NCI-H1105 treated with DMSO at 0.1 percent for 48 hours (cell line): Measurements from ENCODE around the gene C1QTNF9.
"Not testable (repeated sequence)": the region's sequence is repeated elsewhere in the genome, so short reads cannot be mapped to it uniquely, and the experiment has no call there.

Source experiments
- DNase-seq: peaks from one replicate; lab custom pipeline; 2025; lab: John Stamatoyannopoulos, UW

C1QTNF9 gene, protein sequence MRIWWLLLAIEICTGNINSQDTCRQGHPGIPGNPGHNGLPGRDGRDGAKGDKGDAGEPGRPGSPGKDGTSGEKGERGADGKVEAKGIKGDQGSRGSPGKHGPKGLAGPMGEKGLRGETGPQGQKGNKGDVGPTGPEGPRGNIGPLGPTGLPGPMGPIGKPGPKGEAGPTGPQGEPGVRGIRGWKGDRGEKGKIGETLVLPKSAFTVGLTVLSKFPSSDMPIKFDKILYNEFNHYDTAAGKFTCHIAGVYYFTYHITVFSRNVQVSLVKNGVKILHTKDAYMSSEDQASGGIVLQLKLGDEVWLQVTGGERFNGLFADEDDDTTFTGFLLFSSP

DNA sequence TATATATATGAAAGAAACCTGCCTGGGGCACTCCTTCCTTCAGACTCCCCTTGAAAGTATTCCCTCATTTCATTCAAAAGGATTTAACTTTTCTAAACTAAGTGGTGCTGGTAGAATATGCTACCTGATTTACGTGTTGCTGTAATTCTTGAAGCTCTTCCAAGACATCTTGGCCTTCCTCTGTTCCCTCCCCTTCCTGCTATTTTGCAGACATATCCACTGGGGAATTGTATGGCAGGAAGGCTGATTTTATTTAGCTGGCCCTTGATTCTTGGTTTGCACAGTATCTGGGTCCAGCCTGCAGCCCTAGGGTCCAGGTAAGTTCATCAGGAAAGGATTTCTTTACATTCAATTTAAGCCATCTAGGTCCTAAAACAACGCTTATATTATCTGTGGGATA lies at the start of gene C1QTNF9:
Gene C1QTNF9 (plus strand): TSS at position 281 of the 400 bp plus-strand sequence. CDS start 6,424 bp downstream, outside the sequence.
- not testable (repeated sequence) for DNase-seq

DNA sequence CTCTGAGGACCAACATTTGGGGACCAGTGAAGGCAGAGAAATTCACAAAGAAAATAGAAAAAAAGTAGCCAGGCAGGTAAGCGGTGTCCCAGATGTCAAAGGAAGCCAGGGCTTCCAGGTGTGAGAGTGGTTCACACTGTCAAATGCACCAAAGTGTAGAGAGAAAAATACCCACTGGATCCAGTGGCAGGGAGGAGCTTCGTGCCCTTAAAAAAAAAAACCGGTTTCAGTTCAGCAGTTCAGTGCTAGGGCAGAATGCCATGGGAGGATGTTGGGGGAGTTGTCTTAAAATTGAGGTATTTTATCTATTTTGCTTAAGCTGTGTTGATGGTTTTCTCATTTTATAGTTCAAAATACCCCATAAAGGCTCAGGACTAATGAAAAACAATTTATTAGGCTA lies 47.8 kb upstream of the C1QTNF9 start:
- DNase-seq = no peak

DNA sequence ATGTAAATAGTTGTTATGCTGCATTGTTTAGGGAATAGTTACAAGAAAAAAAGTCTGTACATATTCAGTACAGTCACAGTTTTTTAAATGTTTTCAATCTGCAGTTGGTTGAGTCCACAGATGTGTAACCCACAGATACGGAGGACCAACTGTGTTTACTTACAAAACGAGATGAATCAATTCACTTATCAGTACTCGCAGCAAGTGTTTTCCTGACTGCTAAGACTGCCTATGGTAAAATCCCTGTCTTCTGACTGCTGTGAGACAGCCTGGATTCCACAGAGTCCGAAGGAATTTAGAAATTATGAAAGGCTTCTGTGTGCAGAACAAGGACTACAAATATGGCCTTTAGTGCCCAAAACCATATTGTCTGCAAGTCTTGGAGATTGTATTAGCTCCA lies 45.7 kb upstream of the C1QTNF9 start:
- no peak for DNase-seq

DNA sequence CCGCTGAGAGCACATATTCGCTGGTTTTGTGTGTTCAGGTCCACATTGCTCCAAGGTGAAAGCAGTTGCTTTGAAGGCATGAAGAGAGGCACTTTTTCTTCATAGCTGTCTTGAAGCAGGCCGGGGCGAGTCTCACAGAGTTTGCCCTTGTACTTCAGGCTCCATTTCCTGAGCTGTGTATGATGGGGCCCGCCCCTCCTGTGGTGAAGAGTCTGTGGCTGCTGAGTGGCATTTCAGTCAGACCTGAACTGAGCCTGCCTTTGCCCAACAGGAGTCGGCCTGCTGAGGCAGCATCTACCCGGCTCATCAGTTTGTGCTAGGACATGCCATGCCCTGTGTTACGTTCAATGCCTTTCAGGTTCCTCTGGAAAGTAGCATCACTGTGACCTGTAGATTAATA lies 44.4 kb upstream of the C1QTNF9 start:
- DNase-seq = no peak

DNA sequence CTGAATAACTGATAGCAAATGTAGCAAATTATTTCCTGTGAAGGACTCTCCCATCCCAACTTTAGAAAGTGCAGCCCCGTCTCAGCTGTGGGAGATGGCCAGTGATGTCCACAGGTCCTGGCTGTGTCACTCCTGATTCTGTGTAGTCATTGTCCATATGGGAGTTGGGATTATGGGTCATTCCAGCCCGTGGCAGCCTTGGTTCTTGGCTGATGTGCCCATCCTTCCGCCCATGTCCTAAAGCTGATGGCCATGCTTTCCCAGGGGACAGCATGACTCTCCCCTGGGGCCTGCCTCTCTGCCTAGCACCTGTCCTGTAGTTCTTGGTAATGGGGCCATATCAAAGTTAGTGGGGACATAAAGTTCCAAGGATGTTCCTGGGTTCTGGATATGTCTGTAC lies 43.9 kb upstream of the C1QTNF9 start:
- no peak for DNase-seq

DNA sequence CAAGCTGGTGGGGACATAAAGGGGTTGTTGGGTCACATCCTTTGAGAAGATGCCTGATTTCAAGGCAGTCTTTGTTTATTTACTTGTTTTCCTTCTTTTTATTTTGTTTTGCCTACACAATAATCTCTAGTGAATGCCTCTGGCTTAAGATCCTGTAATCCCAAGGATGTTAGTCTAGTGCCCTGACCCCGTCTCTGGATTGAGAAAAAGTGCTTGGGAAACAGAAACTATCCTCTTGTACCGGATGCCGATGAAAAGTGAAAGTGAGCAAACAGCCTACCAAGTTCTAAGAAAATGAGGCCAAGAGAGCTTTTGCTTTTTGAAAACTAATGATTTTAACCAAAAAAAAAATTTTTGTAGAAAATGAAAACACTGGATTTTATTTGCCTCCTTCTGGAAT lies 42.1 kb upstream of the C1QTNF9 start:
- DNase-seq = no peak

DNA sequence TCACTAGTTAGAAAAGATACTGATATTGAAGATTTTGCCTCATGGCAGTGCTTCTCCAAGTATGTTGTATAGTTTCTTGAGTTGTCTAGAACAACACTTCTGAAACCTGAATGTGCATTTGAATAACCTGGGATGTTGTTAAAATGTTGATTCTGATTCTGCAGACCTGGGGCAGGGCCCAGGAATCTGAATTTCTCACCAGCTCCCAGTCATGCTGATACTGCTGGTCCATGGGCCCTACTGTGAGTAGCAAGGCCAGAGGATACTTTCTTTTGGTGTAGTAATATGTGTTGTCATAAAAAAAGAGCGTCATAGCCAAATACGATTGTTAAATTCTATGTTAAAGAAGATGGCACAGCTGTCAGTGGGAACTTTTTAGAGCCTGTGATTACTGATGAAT lies 41.6 kb upstream of the C1QTNF9 start:
- DNase-seq = no peak

DNA sequence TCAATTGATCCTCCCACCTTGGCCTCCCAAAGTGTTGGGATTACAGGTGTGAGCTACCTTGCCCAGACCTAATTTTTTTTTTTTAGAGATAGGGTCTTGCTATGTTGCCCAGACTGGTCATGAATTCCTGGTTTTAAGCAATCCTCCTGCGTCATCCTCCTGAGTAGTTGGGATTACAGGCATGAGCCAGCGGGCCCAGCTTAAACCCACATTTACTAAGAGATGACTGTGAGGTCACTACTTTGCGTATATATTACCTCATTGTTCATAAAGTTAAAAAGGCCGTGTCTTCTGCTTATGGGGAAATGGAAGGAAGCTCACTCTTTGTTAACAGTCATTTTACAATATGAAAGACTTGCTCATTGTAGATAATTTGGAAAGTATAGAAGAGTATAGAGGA lies 39.6 kb upstream of the C1QTNF9 start:
- DNase-seq = no peak

DNA sequence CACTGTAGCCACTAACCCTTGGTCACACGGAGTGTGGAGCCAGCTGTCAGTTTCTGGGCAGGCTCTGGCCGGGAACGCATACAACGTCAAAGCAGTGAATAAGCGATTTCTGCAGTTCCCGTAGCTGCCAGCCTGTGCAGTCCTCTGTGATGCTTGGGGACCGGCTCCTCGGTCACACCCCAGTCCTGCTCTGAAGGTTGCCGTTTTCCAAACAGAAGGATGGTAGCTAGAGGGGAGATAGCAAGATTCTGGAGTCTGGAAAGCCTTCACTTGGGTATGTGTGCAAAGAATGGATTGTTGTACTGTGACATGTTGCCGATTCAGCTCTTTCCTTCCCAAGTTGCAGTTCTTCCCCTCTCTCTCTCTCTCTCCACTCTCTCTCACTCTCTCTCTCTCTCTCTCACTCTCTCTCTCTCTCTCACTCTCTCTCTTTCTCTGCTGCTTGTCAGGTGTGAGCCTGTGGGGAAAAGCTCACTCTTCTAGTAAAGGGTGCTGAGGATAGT lies 38.7 kb upstream of the C1QTNF9 start:
- no peak for DNase-seq

DNA sequence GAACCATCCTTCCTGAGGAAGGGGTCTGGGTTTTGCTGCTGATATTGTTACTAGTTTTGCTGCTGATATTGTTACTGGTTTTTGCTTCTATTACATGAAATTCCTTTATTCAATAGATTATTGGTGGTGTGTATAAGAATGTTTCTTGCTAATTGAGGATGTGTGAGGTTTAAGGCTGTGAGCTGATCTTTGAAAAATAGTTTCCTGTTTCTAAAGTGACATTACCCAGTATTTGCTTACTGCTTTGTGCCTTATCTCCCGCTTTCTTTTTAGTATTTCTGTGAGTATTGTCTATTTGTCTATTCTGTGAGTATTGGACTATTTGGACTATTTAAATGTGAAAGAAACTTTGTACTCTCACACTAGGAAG lies 38.2 kb upstream of the C1QTNF9 start:
- no peak for DNase-seq

DNA sequence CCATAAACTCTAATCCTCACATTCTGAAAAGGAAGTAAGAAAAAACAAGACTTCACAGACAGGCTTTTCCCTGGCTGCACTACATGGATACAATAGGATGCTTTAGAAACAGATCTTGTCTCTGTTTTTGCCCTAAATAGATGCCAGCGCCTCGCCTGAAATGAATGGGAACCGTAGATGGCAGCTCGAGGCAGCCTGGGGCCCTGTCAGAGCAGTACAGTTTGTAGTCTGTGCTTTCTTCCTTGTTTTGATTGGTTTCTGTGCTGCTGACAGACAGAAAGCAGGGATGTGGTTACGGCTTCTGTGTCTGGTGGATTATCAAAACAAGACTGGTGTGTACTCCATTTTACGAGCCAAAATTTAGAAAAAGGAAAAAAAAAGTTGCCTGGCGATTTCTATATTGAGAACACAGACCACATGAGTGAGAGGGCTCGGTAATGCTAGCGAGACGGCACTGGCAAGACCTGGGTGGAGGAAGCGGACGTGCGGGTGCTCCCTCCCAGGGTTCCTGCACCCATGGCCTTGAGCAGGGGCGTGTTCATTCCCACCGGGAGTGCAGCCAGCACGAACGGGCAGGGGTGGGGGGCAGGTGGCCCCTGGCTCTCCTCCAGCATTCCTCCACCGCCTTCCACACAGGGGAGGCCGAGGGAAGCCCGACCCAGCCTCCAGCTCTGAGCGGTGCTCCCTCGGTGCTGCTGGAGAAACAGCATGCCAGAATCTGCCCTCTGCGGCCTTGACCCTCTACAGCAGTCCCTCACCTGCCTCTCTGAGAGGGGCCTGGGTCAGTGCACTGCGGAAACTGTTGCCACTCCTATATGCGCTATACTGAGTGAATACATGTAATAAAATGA lies 37.6 kb upstream of the C1QTNF9 start:
- DNase-seq = no peak

DNA sequence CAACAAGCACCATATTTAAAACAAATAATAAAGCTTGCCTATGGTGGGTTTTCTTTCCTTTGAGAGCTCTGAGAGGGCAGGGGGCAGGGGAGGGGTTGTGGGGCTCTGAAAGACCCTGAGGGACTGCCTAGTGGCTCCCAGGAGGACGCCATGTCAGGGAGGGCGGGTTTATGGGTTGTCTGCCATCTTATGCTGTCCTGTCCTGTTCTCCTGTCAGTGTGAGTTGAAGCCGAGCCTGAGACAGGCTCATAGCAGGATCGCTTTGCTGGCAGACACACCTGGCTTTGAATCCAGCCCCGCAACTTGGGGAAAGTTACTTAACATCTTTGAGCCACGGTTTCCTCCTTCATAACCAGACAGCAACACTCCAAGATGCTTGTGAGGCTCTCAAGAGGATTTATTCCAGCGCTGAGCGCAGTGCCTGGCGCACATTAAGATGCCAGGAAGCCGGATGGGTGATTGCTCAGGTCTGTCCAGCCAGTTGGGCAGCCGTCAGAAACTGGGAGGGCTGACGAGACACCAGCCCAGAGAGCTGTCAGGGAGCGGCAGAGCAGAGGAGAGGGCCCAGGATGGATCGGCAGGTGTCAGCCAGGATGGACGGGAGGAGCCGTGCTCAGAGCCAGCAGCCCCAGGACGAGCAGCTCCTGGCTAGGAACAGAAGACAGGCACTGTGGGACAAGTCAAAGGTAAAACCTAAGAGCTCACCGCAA lies 36.8 kb upstream of the C1QTNF9 start:
- DNase-seq = no peak

DNA sequence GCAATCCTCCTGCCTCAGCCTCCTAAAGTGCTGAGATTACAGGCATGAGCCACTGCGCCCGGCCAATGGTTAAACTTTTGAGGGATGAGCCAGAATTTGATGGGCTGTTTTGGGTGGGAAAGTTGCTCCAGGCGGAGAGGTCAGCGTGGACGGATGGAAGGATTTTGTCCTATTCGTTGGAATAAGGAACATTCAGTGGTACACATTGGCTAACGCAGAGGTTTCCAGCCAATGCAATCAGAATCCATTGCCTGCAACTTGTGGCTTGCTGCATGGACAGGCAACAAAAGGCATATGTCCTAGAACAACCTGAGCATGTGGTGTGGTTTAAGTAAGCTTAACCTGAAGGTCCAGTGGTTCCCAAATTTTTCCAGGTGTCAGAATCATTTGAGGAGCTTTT lies 35.5 kb upstream of the C1QTNF9 start:
- no peak for DNase-seq

DNA sequence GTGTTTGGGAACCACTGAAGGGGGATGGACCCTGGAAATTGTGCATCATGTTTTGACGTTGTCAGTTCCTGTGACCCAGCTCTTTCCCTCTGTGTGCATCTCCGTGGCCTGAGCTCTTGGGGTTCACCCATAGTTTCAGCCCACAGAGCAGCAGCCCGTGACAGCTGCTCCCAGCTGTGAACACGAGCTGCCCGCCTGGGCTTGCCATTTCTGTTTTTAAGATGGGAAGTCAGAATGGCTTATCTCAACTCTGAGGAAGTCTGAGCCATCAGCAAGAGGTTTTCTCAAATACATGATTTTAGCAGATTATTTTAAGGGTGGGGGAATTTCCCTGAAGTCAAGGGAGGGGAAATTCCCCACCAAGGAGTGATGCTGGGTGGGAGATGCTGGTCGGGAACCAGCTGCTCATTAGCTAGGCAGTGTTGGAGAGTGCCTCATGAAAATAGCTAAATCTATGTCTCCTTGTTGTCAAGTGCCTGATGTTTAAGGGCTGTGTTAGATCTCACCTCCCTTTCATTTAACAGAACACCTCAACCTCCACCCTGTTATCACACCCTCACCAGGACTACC lies 34.8 kb upstream of the C1QTNF9 start:
- DNase-seq = no peak

DNA sequence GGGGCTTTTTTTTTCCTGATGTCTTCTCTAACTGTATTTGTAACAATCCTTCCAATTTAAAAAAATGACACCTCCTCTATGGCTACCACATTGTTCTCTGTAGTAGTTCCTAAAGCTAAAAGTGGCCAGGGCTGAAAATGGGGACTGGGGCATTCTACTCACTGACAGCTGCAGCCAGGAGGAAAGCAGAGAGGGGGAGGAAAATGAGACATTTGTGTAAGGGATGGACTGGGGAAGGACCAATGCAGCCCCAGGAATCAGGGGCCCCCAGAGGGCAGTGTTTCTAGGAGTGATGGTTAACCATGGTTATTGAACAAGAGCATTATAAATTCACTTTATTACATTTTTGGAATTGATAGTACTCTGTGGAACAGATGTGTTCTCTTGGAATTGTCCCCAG lies 34.3 kb upstream of the C1QTNF9 start:
- no peak for DNase-seq

DNA sequence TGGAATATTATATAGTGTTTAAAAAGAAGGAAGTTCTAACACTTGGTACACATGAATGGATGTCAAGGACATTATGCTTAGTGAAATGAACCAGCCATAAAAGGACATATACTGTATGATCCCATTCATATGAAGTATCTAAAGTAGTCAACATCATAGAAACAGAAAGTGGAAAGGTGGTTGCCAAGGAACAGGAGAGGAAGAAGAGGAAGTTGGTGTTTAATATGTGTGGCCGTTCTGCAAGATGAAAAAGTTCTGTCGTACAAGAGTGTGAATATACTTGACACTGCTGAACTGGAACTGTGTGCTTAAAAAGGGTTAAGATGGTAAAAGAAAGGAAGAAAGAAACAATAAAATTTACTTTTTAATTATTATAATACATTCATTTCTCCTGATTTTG lies 33.1 kb upstream of the C1QTNF9 start:
- no peak for DNase-seq

DNA sequence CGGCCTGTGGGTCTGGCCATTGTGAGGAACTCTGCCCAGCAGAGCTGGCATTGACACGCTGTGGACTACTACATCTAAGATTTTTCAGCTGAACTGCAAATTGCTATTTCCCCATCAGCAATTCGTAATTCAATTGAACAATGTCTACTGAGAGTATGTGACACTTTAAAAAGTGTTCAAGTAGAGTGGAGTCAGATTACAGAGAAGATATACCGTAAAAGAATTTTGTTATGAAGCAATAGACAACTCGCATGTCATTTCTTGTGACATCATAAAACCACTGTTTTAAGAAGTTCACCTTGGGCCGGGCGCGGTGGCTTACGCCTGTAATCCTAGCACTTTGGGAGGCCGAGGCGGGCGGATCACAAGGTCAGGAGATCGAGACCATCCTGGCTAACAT lies 32.5 kb upstream of the C1QTNF9 start:
- DNase-seq = no peak

DNA sequence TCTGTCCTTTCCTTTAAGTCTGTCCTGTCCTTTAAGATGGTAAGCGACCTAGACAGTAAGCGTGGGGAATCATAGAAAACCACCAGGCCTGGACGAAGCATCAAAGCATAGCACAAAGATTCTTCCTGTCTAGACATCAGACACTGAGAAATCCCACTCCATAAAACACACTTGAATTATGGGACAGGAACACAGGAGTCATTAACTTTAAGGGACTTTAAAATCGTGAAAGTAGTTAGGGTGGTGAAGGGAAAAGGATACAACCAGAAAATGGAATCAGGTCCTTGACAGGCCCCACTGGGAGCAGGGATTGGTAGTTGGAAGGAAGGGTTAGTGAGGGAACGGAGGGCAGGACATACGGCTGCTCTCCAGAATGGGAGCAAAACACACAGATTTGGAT lies 31.6 kb upstream of the C1QTNF9 start:
- no peak for DNase-seq

DNA sequence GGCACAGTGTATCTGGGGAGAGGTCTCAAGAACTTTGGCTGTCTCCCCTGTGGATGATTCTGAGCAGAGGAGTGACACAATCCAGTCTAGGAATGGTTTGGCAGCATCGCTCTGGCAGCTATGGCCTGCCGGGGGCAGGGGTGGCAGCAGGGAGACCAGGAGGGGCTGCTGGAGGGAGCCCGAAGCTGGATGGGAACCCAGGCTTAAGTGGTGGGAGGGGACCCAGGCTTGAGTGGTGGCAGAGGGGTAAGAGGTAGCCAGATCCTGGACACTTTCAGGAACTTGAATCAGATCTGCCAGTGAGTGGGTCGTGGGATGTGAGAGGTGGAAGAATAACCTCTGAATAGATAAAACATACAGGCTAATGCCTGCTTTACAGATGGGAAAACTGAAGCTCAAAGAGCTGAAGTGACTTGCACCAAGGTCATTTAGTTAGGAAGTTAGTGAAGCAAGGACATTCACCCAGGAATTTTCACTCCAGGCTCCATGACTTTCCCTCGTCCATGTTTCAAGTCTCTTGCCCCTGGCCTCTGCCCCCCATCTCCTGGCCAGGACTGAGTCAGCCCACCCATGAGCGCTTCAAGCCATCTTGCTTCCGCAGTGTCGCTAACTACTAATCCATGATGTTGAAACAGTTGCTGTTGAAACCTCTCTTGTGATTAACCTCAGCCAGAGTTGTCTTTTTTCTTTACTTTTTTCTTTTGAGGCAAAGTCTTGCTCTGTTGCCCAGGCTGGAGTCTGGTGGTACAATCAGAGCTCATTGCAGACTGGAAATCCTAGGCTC lies 29.9 kb upstream of the C1QTNF9 start:
- no peak for DNase-seq

DNA sequence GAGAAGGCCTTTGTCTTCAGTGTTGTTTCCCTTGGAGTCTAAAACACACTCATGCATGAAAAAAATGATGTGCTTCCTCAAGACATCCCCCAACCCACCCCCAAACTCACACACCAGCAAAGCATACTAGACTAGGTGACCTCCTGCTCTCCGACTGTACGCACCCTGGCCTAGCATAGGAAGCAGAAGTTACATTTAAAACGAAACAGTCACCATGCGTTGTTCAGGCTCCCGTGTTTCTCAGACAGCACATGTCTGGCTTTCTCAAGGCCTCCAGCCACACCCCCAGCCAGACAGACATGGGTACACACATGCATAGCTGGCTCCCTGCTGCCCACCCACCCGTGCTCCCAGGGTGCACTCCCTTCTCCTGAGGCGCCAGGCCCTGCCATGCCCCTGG lies 28.7 kb upstream of the C1QTNF9 start:
- no peak for DNase-seq

DNA sequence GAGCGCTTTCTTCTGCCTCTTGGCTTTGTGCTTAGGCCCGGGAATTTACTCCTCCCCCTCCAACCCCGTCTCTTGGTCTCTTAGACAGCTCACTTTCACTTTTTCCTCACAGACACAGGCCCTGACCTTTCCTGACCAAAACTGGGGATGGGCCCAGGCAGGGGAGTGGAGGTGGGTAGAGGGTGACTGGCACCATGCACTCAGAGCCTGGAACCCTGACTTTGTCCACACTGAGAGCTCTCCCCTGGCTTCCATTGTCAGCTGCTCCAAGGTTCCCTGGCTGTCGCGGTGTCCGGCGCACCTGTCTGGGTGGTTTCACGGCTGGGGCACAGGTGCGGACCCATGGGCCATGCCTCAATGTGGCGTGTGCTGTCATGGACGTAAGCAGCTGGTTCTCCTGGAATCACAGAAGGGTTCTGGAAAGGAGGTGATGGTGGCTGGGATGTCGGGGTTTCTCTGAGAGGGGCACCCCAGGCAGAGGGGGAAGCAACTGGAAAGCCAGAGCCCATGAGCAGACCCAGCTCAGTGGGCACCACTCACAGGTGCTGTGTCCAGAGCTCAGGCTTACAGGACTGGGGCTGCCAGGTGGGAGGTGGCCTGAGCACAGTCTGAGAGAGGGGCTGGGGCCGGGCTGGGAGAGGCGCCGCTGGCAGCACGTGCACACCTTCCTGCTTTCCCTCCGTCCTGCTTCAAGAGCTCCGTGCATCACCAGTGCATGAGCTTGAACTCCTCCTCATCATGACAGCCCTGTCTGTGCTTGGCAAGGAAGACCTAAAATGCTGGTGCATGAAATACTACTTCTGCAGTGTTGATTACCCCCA lies 28.0 kb upstream of the C1QTNF9 start:
- no peak for DNase-seq
